H1 (cell line): ENCODE results near the gene CEMIP2. TPM values are rescaled to one million over a fixed set of nuclear protein-coding genes. Genes with fewer than 3 reads are reported as not detected.

Experiments
- CBX5 ChIP-seq: fragments of 300-800, 300-1000 bp; sonication (generic); IDR thresholded peaks from 2 replicates; pipeline ENCODE4 v1.7.1; 2016; ENCODE audit warnings: antibody characterized with exemption, low read length, low read depth
- EZH2 ChIP-seq: fragments of 200-600 bp; sonication (generic); IDR thresholded peaks from 2 replicates; pipeline ENCODE4 v1.7.1; 2012; ENCODE audit warnings: low read depth, mild to moderate bottlenecking, moderate library complexity, low read length, inconsistent platforms; ENCODE audit not compliant: severe bottlenecking
- SRF ChIP-seq: IDR thresholded peaks from 2 replicates; pipeline ENCODE4 v1.6.1; 2011; ENCODE audit warnings: mild to moderate bottlenecking, low read depth, low read length, moderate library complexity
- polyA plus RNA-seq, 7 experiments: library from polyadenylated mRNA; depleted of rRNA in 3 of 7; stranded (reverse) in 5 of 7; unstranded in 2 of 7; fragments of >200 nt in 5 of 7; fragments of 200-250 nt in 2 of 7; gene quantifications; 1 replicate in 5 of 7; 2 replicates in 1 of 7; 4 replicates in 1 of 7; pipeline versions ENCODE4 v1.2.1 to v1.2.3, GENCODE V29; 2011 to 2013; ENCODE audit warnings: missing spikeins in 2 of 7, mixed read lengths in 2 of 7
- total RNA-seq: library from RNA; stranded (reverse); fragmentation: NEBNext Ultra II Directional; extraction: Animal tissue kit (Norgen Biotek cat#: 25700); gene quantifications from 2 replicates; pipeline ENCODE4 v1.2.1, GENCODE V29; 2021

The CEMIP2 gene
- total and polyA plus RNA-seq, 2 of the 8 experiments (the other 6 are each of a cell fraction or from before 2014, with no cell fraction given) = 25.2 to 52.1 TPM

GRCh38 chr9:71681104-71681707, 87.1 kb downstream of the CEMIP2 start (continued):
- TF ChIP-seq CBX5 (no peak), EZH2 (no peak), SRF (no peak)
